B cell (primary cell): ENCODE results near the gene CHD6.

Experiments used
- EZH2 ChIP-seq: IDR thresholded peaks from 2 replicates; pipeline ENCODE4 v1.6.1; 2012; ENCODE audit warnings: borderline replicate concordance, low read depth, mild to moderate bottlenecking, moderate library complexity, low read length; ENCODE audit not compliant: insufficient read depth, poor library complexity, severe bottlenecking
- TF ChIP-seq, protein P1 (sequence below): fragments of 200-600 bp; IDR thresholded peaks from one replicate; pipeline ENCODE4 v1.8.0; 2022; ENCODE audit warnings: antibody characterized with exemption, mild to moderate bottlenecking

DNA sequence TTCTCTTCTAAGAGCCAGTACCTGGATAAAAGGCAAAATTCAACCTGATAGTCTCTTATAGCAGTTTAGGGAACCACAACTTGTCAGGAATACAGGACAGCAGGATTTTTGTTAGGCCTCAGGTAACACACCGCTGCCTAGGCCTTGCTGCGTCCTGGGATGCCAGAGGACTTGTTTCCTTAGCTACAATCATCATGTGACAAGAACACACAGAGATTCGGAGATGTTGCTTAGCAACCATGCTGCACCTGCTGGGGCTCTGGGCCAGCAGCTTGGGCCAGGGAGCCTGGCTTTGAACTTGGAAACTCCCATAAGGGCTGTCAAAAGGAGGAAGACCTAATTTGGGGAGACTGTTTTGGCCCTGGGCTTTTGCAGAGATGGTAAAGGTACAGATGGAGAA lies 36.1 kb upstream of the CHD6 start:
- TF ChIP-seq EZH2, result no peak
- TF ChIP-seq, protein P1, sequence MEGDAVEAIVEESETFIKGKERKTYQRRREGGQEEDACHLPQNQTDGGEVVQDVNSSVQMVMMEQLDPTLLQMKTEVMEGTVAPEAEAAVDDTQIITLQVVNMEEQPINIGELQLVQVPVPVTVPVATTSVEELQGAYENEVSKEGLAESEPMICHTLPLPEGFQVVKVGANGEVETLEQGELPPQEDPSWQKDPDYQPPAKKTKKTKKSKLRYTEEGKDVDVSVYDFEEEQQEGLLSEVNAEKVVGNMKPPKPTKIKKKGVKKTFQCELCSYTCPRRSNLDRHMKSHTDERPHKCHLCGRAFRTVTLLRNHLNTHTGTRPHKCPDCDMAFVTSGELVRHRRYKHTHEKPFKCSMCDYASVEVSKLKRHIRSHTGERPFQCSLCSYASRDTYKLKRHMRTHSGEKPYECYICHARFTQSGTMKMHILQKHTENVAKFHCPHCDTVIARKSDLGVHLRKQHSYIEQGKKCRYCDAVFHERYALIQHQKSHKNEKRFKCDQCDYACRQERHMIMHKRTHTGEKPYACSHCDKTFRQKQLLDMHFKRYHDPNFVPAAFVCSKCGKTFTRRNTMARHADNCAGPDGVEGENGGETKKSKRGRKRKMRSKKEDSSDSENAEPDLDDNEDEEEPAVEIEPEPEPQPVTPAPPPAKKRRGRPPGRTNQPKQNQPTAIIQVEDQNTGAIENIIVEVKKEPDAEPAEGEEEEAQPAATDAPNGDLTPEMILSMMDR, result no peak
